Occipital lobe (tissue), 2 donors: Measurements from ENCODE around the gene SMG6. TPM values are rescaled to one million over a fixed set of nuclear protein-coding genes. Genes with fewer than 3 reads are reported as not detected.
"Not testable (repeated sequence)": the region's sequence is repeated elsewhere in the genome, so short reads cannot be mapped to it uniquely, and the experiment has no call there.

Source experiments
- DNase-seq: peaks from one replicate; lab custom pipeline; 2025; lab: John Stamatoyannopoulos, UW
- total RNA-seq: library from RNA; depleted of rRNA; stranded (reverse); fragments of >200 nt; gene quantifications from one replicate; pipeline ENCODE4 v1.2.3, GENCODE V29; 2014

Gene SMG6
- total RNA-seq, 1 donor from 2014 or later, result 19.8 TPM

DNA sequence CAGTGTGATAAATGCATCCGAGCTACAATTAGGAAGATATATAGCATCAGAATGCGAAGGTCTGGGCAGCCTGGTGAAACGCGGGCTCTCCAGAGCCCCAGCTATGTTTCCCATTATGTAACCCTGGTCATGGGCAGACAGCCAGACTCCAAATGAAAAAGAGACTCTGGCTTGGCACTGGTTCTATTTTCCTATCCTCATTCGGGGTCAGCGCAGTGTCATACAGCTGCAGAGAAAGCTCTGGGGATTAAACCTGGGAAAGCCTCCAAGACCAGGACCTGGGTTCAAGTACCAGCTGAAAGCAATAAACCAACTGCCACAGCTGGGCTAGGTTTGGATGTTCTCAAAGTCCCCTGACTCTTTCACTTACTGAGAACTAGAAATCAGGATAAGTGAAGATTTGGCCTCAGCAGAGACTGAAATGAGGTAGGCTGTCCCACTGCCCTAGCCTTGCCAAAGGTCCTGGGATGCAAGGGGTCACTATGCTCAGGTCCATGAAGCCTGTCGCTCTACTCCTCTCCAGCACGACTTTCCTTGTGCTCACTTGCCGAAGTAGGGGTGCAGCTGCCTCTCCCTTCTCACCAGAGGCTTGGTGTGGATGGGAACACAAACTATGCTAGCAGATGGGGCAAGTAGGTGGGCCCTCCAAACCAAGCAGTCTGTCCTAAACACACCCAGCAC, 123.8 kb downstream of the SMG6 start:
- DNase-seq, result peak; percentile 44

DNA sequence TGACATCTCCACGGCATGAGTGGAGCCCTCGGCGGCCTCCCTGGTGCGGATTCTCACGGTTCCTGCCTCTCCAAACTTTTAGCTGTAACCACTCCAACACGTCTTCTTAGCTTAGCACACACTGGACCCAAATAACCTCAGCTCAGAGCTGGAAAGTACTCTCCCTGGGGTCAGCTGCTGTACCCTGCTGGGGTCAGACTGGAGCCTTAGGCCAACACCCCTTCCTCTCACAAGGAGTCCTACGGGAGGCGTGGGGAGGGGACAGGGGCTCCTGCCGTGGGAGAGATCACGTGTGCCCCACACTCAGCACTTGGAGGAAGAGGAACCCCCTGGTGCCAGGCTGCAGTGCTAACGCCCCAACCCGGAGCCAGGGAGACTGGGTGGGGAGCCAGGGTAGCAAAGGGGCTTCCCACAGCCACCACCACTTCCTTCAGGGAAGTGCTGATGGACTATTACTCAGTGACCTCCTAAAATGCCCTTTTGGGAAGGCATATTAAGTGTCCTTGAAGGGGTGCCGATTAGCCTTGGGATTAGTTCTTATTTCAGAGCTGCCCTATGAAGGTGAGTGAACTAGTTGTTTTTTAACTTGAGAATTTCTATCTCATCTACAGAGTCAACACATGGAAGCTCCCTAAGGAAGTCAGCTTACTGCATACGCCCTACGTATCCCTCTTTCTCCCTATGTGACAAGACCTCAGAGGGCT, 124.6 kb downstream of the SMG6 start:
- no peak for DNase-seq

DNA sequence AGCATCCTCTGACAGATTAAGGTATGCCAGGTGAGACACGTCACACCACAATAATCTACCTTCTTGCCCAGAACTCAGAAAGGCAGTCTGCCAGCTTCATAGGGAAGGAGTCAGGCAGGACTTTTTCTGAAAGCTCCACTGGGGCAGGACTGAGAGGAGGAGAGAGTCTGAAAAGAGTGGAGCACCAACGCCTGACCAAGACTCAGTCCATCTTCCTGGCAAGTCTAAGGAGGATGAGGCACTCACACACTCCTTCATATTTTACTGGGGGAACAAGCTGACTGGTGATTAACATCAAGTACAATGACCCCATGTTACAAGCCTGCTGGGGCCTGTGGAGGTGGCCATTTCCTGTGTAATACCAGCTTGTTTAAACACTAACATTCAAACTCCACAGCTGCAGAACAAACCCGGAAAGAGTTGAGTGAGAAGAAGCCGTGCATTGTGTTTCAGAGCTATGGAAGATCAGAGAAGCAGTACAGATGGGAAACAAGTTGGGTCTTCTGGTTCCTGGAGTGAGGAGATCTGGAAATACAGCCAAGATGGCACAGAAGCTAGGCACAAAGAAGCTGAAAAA, 126.3 kb downstream of the SMG6 start:
- no peak for DNase-seq

DNA sequence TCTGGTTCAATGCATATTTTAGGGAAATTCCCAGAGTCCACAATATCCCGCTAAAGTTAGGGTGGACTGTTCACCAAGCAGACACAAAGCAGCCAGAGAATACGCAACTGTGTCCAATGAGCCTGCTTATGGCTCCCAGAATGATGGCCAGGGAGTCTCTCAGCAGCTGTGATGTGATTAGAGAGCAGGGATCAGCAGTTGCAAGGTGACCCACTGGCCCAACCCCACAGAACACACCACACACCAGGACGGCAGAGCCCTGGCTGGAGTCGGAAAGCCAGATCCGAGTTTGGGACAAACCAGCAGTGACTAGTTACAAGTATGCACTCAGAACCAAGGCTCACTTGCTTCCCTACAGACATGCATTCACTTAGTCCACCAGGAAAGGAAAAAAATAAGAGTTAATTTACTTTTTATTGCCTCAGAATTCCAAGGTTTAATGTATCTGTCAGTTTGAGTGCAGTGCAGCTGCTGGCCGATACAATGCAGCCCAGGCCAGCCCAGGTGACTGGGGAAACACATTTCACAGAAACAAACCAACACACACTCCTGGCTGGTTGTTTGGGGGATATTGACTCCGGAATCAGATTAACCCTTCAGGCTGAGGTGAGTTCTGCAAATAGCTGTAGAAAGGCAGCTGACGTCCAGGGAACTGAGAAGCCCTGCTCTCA, 127.0 kb downstream of the SMG6 start:
- no peak for DNase-seq

DNA sequence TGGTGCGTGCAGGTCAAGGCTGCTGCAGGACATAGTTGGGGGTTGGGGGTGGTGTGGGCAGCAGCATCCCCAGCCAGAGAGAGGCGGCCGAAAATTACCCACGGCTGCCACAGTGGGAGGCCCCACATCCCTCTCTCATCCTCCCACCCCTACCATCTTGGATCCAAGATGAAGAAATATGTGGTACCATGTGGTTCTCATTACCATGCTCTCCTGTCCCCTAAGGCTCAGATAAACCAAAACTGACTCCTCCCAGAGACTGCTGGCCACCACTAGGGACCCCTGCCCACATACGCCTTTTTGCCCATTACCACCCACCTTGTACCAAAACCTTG, 128.3 kb downstream of the SMG6 start:
- no peak for DNase-seq

DNA sequence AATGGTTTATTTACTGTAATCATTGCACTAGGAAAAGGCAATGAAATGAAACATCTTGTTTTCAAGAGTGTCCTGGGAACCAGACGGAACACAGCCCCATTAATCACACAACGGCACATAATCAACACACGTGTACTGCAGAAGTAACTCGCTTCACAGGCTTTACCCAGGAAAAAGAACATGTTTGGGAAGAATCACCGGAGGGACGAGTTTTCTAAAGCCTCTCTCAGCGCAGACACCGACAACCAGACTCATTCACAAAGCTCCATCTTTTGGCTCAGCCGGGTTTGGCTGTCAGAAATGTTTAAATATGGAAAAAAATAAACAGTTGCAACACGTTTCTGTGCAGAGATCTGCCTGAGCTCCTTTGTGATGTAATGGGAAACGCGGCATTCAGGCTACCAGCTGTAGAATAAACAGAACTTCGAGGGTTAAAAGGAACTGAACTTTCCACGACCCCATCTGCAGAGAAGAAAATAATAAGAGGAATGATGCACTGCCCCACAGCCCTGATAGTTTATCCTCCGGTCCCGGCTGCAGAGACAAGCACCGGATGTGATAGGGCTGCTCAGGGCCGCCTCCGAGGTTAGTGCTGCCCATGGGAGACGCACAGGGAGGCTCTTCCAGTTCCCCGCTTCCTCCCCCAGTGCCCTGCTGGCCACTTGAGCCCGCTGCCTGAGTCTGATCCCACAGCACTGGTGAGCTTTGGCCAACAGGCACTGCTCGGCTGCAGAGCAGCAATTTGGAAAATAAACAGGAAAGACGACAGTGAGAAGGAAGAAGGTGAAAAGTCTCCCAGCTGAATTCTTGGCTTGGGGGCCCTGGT, 128.9 kb downstream of the SMG6 start:
- no peak for DNase-seq

DNA sequence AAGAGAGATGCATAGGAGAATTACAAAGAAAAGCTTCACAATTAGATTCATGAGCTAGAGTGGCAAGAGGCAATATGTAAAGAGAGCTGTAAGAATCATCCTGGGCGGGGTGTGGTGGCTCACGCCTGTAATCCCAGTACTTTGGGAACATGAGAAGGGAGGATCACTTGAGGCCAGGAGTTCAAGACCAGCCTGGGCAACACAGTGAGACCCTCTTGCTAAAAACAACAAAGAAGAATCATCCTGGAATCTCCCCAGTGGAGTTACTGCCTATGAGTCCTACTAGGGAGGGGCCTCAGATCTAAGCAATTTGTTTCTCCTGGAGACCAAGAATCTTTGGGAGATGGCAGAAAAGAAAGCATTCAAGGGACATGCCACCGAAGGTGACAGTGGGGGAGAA, 129.6 kb downstream of the SMG6 start:
- DNase-seq, result no peak

DNA sequence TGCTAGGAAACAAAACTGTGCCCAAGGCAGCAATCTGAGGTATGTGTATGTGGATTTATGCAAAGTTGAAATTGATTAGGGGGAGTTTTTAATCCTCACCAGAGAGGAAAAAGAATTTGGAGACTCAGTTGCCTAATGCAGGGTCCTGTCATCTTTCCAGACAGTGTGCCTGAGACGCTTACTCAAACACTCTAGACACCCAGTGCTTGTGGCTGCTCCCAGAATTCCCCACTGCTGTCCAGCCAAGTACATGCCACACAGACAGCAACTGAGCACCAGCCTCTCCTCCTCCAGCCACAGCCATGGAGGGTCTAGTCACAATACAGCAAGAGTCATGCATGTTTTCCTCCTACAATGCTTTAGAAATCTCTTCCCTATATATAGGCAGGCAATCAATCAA, 130.6 kb downstream of the SMG6 start:
- no peak for DNase-seq

DNA sequence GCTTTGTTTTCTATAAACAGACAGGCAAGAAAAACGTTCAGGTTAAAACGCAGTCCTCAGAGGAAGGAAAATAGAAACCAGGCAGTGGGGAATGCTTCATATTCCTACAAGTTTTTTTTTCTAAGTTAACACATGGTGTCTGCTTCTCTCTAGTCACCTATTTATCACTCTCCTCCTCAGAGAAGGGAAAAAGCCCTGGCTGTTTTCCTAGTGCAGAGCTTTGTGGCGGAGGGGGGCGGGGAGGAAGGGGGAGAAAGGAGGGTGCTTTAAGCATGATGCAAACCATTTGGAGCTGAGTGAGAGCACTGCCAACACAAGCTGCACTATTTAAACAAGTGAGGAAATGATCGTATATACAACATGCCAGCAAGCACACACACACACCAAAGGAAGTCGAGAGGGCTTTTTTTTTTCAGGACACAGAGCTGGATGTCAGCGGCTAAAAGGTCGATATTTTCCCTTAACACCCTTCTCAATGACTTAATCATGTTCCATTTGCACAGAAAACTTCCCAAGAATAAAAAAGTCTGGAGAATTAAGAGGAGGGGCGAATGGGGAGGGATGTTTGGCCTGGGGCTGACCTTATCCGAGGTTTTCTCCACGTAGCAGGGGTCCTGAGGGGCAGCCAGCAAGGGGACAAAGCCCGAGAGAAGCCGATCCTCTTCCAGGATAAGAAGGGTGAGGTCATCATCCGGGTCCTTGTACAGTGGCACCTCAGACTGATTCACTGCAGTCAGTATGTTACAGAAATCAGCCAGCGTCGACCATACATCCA, 131.3 kb downstream of the SMG6 start:
- DNase-seq, result peak; percentile 31

DNA sequence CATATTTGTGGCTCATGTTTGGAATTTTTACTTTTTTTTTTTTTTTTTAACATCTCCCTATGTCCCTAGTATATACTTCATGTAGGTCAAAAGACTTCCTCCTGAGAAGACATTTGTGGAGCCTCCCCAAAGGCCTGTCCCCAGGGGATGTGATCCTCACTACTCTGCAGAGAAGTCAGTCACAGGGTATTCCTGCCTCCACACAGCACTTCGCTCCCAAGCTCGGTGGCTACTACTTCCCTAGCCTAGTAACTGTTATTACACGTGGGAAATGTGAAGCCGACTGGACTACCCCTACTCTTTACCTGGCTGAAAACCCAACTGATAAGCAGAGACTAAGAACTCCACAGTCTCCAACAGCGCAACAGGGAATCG, 131.9 kb downstream of the SMG6 start:
- DNase-seq, result no peak

DNA sequence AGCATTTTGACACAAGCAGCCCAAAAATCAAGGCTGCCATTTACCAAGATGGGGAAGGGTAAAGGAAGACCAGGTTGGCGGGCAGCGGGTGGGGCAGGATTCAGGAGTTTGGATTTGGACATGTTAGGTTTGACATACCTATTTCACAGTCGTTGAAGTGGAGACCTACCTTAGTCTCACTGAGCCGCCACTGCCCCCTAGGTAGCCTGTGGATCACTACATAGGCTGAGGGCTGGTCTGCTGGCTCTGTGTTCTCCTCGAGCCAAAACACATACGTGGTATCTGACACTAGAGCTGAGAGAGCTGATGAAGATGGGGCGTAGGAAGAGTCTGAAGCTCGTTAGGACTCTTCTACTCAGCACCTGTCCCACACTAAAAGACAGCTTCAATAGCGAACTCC, 133.6 kb downstream of the SMG6 start:
- no peak for DNase-seq

DNA sequence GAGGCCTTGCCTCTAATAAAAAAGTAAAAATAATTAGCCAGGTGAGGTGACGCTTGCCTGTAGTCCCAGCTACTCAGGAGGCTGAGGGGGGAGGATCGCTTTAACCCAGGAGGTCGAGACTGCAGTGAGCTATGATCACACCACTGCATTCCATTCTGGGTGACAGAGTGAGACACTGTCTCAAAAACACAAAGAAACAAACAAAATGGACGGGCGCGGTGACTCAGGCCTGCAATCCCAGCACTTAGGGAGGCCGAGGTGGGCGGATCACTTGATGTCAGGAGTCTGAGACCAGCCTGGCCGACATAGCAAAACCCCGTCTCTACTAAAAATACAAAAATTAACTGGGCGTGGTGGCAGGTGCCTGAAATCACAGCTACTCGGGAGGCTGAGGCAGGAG, 137.9 kb downstream of the SMG6 start:
- not testable (repeated sequence) for DNase-seq

DNA sequence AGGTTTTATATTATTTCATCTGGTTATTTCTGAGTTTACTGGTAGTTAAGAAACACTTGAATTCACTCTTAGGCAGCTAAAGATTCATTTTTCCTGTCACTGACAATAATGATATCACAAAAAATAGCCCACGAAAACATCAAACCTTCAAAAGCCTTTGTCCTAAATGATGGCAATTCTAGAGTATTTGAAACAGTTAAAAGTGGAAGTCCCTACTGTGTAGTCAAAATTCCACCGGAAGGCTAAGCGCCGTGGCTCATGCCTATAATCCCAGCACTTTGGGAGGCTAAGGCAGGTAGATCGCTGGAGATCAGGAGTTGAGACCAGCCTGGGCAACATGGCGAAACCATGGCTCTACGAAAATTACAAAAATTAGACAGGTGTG, 145.2 kb downstream of the SMG6 start:
- no peak for DNase-seq

DNA sequence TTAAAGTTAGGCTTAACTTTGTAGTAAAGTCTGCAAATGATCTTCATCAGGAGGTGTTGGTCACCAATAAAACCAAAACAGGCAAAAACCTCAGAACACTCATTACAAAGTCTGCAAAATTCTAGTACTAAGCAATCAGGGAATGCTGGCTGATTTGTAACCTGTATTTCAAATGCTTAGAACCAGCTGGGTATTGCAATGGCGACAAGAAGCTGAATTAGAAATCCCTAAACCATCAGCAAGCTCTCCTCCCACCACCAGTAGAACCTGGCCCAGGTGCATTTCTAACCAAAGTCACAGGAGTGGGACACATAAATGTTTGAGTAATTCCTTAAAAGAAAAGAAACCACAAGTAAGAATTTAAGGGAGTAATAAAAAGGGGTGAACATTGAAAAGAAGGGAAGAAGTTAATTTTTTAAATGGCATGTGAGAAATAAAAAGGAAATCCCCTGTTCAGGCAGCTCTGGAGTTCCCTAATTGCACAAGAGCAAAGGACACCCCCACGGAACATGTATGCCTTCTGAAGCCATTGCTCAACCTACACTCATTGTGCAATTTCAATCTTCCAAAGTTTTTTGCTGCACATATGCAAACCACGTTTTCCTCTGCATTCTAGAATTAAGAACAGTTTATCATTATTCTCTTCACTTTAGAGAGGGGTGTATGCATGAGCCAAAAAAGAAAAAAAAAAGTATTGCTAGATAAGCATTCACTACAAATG, 145.8 kb downstream of the SMG6 start:
- DNase-seq, result no peak

DNA sequence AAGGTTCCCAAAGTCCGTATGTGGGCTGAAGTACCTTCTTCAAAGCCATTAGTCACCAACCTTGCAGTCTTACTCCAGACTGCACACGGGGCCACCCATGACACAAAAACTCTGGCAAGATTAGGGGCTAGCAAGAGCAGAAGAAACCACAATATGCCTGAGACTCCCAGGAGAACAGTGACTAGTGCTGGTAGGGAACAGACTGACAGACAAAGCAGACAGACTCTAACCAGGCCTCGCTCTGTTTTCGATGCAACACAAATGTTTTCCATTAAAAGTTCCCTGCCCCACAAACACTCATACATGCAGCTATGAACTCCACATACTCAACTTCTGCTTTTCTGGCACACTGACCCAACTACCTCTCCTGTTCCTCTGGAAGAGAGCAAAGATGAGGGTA, 146.5 kb downstream of the SMG6 start:
- no peak for DNase-seq

DNA sequence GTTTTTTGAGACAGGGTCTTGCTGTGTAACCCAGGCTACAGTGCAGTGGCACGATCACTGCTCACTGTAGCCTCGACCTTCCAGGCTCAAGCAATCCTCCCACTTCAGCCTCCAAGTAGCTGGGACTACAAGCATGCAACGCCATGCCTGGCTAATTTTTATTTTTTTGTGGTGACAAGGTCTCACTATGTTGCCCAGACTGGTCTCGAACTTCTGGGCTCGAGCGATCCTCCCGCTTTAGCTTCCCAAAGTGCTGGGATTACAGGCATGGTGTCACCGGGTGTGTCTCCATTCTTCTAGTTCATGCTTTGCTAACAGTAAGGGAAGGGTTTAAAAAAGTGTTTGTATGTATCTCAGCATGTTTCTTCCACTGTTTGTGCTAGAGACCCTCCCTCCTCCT, 146.9 kb downstream of the SMG6 start:
- no peak for DNase-seq

DNA sequence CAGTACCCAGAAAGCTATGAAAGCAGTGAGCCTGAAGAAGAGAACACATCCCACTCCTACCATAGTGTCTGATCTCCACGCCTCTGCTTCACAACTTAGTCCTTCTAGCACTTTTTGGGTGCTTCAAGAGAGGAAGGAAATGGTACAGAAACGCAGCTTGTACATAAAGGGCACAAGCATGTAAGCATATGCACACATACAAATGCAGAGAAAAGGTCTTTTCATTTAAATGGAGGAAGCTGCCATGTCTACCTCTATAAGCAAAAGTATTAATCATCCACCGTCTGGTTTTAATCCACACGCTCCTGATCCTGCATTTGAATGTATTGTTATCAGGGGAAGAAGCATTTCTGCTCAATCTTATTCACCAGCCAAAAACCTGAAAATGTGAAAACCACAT, 148.0 kb downstream of the SMG6 start:
- DNase-seq, result no peak

DNA sequence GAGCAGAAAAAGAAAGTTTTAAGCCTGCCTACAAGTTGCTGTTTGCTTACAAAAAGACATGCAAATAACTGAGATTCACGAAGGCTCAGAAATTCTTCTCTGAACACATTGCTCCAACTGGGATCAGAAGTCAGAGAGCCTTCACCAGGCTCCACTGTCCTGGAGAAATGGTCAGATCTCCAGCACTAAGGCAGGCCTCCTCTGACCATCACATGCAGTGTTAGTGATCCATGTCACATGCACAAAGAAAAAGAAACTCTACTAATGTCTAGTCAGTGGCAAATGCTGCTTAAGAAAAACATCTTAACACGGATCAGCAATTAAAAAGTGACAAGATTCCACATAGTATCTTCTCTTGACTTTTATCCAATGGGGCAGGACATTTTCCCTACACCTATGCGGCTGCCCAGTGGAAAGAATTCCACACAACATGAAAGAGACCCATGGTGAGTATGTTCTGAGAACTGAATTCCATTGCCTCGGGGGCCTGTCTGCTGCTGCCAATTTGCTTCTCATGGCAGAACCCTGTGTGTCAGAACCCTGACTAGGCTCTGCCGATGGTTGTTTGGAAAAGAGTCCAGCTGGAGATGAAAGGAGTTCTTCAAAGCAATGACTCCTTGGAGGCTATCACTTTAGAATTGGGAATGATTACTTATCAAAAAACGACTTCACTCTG, 152.1 kb downstream of the SMG6 start:
- DNase-seq, result no peak

DNA sequence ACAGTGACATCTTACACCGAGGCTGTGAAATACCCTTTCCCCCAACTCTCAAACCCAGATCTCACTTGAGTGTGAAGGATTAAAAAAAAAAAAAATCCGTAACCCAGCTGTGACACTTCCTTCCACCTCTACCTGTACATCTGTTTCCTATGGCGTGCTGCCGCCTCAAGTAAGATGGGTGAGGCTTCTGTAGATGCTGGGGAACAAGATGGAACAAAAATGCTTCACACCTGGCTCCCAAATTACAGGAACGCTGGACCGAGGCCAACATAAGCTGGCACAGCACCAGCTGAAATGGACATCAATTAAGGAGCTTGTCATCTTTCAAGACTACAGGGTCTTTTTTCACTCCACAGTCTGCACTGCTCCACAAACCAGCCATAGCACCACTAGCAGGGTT, 152.8 kb downstream of the SMG6 start:
- no peak for DNase-seq

DNA sequence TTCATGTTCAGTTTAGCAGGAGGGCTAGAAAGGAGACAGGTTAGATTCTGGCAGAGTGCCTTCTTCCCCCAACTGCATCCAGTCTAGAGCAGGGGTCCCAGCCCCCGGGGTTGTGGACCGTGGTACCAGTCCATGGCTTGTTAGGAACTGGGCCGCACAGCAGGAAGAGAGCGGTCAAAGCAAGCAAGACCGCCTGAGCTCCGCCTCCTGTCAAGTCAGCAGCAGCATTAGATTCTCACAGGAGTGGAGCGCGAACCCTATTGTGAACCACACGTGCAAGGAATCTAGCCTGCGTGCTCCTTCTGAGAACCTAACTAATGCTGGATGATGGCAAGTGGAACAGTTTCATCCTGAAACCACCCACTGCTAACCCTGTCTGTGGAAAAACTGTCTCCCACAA, 153.7 kb downstream of the SMG6 start:
- no peak for DNase-seq
